ENCODE data around the gene UBXN10. TPM values are rescaled to one million over a fixed set of nuclear protein-coding genes. Genes with fewer than 3 reads are reported as not detected.
A peak's percentile ranks its signal among the peaks of the same experiment; 100 is the strongest.

Gene UBXN10
- total RNA-seq, 1 donor from 2014 or later: 0.51 TPM

DNA sequence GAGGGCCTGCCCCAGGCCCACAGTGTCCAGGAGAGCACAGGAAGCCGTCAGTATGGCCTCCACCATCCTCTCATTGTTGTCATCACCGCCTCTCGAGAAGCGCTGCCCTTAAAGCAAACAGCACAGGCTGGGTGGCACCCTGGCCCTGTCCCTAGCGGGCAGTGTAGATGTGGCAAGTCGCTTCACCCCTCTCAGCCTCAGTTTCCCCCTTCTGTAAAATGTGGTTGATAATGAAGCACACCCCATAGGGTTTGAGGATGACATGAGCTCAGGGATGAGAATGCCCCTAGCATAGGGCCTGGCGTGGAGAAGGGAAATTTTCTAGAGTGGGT, 33.3 kb upstream of the UBXN10 start:
- DNase-seq: no peak

DNA sequence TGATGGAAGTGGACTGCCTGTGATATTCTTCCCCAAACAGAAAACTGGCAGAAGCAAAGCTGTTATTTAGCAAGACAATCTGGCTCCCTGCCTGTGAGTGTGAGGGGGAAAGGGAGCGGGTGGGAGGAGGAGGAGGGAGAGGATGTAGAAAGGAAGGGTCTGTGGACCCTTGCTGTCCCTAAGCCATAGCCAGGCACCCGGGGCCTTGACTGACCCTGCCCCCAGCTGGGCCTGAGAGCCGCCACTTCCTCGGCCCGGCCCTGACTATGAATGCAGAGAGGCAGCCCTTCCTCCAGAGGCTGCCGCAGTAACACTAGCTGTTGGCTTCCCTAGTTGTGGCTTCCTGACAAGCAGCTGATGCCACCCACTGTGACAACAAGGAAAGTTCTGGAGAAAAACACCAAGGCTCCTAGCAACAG, 32.9 kb upstream of the UBXN10 start:
- peak; percentile 42 for DNase-seq

DNA sequence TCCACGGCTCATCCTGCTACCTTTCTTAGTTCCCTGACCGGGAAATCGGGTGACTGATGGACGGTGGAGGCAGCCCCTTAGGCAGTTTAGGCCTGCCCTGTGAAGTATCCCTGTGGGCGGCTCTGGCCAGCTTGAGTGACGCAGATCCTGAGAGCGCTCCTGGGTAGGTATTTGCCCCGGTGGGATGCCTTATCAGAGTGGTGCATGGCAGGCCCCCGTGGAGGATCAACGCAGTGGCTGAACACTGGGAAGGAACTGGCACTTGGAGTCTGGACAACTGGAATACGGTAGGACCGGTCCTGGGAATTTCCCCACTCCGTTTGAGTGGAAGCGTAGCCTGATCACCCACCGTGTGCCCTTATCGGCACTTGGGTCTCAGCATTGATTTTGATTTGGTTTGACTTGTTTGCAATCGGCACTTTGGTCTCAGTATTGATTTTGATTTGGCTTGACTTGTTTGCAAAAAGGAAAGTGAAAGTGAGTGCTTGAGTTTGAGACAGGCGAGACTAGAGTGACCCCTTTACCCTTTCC, 31.5 kb upstream of the UBXN10 start:
- DNase-seq: no peak

GRCh38 chr1:20158358-20159070, 27.4 kb upstream of the UBXN10 start:
- DNase-seq: no peak

DNA sequence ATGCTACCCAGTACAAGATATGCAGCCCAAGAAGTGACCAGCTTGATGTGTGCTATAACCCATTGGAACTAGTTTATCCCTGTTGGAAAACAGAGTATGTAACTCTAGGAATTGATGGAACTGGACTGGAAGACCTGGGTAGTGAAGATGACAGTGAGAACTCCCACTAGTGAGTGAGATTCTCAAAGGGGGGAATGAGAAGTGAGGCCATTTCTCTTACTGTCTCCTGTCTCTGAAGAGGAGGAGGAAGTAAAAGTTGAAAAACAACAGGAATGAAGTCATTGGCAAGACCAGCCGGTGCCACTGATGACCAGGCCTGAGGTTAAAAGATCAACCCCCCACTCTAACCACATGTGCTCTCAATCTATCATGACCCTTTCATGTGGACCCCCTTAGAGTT, 25.9 kb upstream of the UBXN10 start:
- DNase-seq: no peak

GRCh38 chr1:20164694-20165202, 21.1 kb upstream of the UBXN10 start:
- peak; percentile 52 for DNase-seq

- DNase-seq: no peak
Measured at GRCh38 chr1:20165522-20165951, 20.4 kb upstream of the UBXN10 start.

GRCh38 chr1:20166051-20166450, 19.8 kb upstream of the UBXN10 start:
- DNase-seq: no peak

GRCh38 chr1:20167126-20167525, 18.8 kb upstream of the UBXN10 start:
- no peak for DNase-seq

DNA sequence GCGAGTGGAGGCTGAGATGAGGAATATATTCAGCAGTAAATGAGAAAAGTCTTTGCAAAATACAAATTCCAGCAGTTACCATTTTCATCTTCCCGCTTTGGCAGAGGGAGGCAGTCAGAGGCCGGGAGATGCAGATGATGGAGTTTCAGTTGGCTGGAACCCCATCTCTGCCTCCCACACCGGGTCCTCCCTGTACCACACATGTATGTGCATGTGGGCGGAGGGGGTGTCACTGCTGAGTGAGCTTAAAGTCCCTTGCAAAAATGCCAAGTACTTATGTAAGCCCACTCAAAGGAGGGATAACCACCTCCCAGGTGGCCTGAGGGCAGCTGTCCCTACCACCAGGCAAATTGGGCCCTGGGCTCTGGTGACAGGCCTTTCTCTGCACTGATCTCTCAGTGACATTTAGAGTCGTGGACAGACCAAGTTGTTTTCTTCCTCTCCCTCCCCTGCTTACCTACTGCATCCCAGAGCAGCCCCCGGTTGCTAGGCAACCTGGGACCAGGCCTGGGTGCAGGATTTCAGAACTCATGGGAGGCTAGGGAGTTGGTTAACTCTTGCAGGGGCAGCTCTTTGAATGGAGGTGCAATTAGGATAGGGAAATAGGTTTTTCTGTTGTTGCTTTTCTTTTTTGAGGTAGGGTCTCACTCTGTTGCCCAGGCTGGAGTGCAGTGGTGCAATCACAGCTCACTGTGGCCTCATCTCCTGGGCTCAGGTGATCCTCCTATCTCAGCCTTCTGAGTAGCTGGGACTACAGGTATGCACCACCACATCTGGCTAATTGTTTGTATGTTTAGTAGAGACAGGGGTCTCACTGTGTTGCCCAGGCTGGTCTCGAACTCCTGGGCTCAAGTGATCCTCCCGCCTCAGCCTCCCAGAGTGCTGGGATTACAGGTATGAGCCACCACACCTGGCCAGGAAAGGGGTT, 17.1 kb upstream of the UBXN10 start:
- DNase-seq: no peak

- DNase-seq: no peak
Measured at GRCh38 chr1:20169932-20170331, 16.0 kb upstream of the UBXN10 start.

DNA sequence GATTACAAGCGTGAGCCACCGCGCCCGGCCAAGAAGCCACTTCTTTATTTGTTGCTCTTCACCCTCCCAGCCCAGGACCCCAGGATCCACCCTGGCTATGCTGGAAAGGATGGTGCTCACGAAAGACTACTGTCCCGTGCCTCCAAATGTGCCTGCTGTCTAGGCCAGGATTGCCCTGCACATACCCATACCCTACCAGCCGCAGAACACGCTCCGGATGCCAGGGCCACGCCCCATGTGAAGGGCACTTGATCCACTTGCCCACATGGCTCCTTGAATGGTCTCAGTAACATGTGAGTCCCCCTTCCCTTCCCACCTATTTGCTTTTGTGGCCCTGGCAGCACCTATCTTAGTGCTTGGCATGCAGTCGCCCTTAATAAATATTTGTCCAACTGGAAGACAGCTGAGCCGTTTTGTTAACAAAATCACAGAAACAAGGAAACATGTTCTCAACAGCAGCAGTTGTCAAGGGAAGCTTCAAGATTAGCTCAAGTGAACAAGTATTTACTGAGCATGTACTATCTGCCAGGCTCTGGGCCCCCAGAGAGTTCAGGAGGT, 13.8 kb upstream of the UBXN10 start:
- DNase-seq: no peak

GRCh38 chr1:20174937-20175666, 10.8 kb upstream of the UBXN10 start:
- DNase-seq: no peak

DNA sequence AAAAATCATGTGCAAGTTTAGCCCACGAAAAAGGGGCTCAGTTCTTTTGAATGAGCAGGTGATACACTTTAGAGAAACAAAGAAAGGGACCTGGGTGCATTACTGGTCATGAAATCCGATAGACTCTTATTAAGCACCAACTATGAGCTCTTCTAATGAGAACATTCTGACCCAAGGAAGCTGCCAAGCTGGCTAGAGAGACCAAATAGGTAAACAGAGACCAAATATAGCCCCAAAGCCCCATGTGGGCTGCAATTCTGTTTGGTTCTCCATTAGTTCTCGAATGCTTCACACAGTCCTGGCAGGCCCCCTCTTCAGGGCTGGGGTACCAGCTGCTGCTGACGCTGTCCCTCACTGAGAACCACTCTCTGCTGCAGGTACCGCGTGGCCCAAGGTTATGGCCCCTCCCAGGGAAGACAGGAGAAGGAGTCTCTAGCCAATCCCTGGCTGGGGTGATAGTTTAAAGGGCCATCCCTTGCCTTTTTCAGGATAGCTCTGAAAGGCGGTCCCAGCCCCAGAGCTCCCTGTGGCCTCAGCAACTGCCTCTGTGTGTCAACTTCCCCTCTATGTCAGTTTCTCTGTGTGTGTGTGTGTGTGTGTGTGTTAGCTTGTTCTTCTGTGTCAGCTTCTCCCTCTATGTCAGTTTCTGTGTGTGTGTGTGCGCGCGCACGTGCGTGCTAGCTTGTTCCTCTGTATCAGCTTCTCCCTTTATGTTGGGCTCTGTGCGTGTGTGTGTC, 7.1 kb upstream of the UBXN10 start:
- DNase-seq: no peak

DNA sequence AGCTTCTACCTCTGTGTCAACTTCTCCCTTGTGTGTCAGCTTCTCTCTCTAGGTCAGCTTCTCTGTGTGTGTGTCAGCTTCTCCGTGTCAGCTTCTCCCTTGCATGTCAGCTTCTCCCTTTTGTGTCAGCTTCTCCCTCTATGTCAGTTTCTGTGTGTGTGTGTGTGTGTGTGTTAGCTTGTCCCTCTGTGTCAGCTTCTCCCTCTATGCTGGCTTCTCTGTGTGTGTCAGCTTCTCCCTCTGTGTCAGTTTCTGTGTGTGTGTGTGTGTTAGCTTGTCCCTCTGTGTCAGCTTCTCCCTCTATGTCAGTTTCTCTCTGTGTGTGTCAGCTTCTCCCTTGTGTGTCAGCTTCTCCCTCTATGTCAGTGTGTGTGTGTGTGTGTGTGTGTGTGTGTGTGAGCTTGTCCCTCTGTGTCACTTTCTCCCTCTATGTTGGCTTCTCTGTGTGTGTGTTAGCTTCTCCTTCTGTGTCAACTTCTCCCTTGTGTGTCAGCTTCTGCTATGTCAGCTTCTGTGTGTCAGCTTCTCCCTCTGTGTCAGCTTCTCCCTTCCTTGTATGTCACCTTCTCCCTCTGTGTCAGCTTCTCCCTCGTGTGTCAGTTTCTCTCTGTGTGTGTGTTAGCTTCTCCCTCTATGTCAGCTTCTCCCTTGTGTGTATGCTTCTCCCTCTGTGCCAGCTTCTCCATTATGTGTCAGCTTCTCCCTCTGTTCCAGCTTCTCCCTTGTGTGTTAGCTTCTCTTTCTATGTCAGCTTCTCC, 6.3 kb upstream of the UBXN10 start:
- no peak for DNase-seq

- no peak for DNase-seq
Measured at GRCh38 chr1:20180129-20180843, 5.6 kb upstream of the UBXN10 start.

DNA sequence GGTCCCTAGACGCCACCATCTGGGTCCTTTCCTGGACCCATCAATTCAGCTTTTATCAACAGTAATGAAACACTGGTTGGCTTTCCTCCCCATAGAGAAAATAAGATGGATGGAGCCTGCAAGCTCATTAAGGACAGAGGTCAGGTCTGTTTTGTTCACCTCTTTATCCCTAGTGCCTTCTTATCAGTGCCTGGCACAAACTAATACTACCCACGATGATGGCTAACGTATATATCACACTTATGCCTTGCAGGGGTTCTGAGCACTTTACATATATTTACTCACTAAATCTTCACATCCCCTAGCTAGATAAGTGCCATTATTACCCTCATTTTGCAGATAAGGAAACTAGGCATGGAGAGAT, 5.1 kb upstream of the UBXN10 start:
- DNase-seq: no peak

DNA sequence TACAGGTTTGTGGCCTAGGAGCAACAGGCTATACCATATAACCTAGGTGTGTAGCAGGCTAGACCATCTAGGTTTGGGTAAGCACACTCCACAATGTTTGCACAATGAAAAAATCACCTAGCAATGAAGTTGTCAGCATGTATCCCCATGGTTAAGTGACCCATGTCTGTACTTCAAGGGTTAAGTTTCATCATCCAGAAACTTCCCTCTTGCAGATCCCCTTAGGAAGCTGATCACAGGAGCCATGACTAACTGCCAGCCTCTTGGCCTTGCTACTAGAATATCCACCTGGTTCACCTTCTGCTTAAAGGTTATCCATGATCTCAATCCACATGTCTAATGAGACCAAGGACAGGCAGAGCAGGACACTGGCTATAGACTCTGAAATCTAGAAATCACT, 3.5 kb upstream of the UBXN10 start:
- no peak for DNase-seq

GRCh38 chr1:20183035-20183434, 2.9 kb upstream of the UBXN10 start:
- no peak for DNase-seq
